Vein endothelial cell (primary cell): ENCODE results near the gene FAT3. TPM values are rescaled to one million over a fixed set of nuclear protein-coding genes. Genes with fewer than 3 reads are reported as not detected.

Experiments
- total RNA-seq: library from RNA; depleted of rRNA; stranded (reverse); fragments of >200 nt; gene quantifications from 2 replicates; pipeline ENCODE4 v1.2.3, GENCODE V29; 2012

The FAT3 gene
- 0.10 and 0.33 TPM in 2 replicates for total RNA-seq

GRCh38 chr11:92224407-92225124 is at the start of gene FAT3:
TSS of gene FAT3 (plus strand) at chr11:92224818. CDS start at chr11:92352113, 127,295 bp downstream.

